ENCODE results near the gene ARID5B. TPM values are rescaled to one million over a fixed set of nuclear protein-coding genes. Genes with fewer than 3 reads are reported as not detected.

The ARID5B gene
- total and polyA plus RNA-seq, 2 donors (not counting 3 experiments of a cell fraction or from before 2014, with no cell fraction given) = 5.6 to 8.9 TPM

GRCh38 chr10:62049624-62050345, 148.3 kb downstream of the ARID5B start:
- H3K9ac ChIP-seq (replicated peaks; ENCODE audit: extremely low read depth, insufficient read depth, low read length) = peak overlapping the region; percentile 64
- H3K36me3 ChIP-seq (ENCODE audit: control insufficient read depth in 2 of 2, extremely low read depth in 1 of 2, insufficient read depth in 2 of 2, low read length in 2 of 2) = peaks cover 4 to 10% of the 10 kb centered on the region in 2 experiments
- peaks cover 51% of the 10 kb centered on the region for H3K4me1 ChIP-seq (ENCODE audit: control insufficient read depth, extremely low read depth, insufficient read depth, low read length)
- H2AFZ ChIP-seq (ENCODE audit: low read depth, low read length) = peak overlapping the region; percentile 53
- H4K20me1 ChIP-seq (replicated peaks; ENCODE audit: control insufficient read depth, extremely low read depth, insufficient read depth, low read length) = no peaks in the 10 kb centered on the region
- intact Hi-C loops (cut with micrococcal nuclease) = loop anchor here (1.0 to 5.0 kb wide), 5 partner anchors 33 to 333 kb away; no protein-coding TSS in a partner anchor
- BruUV-seq (replicated peaks) = TSS peak; percentile 64
- peak overlapping the region in 2 of 3 experiments; percentile 36 to 60 for H3K4me3 ChIP-seq (replicated peaks in 1 of 3; ENCODE audit: insufficient read depth in 1 of 3, low read depth in 1 of 3, low read length in 3 of 3)
- no peaks in the 10 kb centered on the region for H3K79me2 ChIP-seq (ENCODE audit: control insufficient read depth, insufficient read depth, low read length)
- FAIRE-seq (no peak), DNase-seq (ENCODE audit: low read depth, low spot score) (peak; percentile 64)
- no peaks in the 10 kb centered on the region for H3K9me1 ChIP-seq (replicated peaks; ENCODE audit: control insufficient read depth, extremely low read depth, insufficient read depth, low read length)
- peak overlapping the region; percentile 83 for H3K4me2 ChIP-seq (ENCODE audit: insufficient read depth, low read length)
- H3K9me3 ChIP-seq (replicated peaks; ENCODE audit: control insufficient read depth, insufficient read depth, low read length) = no peaks in the 10 kb centered on the region
- peak overlapping the region; percentile 63 for H3K27ac ChIP-seq (ENCODE audit: insufficient read depth, low read depth, low read length)
- dilution Hi-C loops (cut with MboI; ENCODE audit: extremely low pct_ligation_motif_present, low sequenced_read_pairs) = no loop called here
- no peak for TF ChIP-seq GATA2 (IDR thresholded peaks at IDR 0.05; ENCODE audit: insufficient read depth, insufficient read length, low read depth, low read length)
- no peak for TF ChIP-seq MAX (IDR thresholded peaks at IDR 0.05; ENCODE audit: insufficient read depth, insufficient read length)
- no peak for TF ChIP-seq CTCF (IDR thresholded peaks at IDR 0.05; ENCODE audit: extremely low read depth in 1 of 2, insufficient read depth in 1 of 2, low read depth in 1 of 2, low read length in 2 of 2)
- TF ChIP-seq MYC (IDR thresholded peaks at IDR 0.05; ENCODE audit: low read depth, low read length) = no peak
- no peak for TF ChIP-seq JUN (IDR thresholded peaks at IDR 0.05; ENCODE audit: borderline replicate concordance, insufficient read depth, insufficient read length, low read depth)
- no peak for TF ChIP-seq EZH2 (IDR thresholded peaks at IDR 0.05; ENCODE audit: borderline replicate concordance, low read depth, low read length, severe bottlenecking)
- TF ChIP-seq POLR2AphosphoS5 (IDR thresholded peaks at IDR 0.05; ENCODE audit: insufficient read depth, low read depth, low read length) = no peak
- TF ChIP-seq FOS (IDR thresholded peaks at IDR 0.05; ENCODE audit: borderline replicate concordance, insufficient read depth, low read length) = no peak
- no peak for TF ChIP-seq POLR2A (IDR thresholded peaks at IDR 0.05; ENCODE audit: low read depth, low read length)
- H3K27me3 ChIP-seq (ENCODE audit: control insufficient read depth in 2 of 2, insufficient read depth in 2 of 2, low read length in 2 of 2) = no peaks in the 10 kb centered on the region
- ChIA-PET CTCF (interaction anchor here (0.5 to 3.4 kb wide), 17 partner anchors 9 to 215 kb away, joined by 3 to 44 read pairs (median 5); no protein-coding TSS in a partner anchor), POLR2A (interaction anchor here (1.0 to 1.2 kb wide), 3 partner anchors 33 to 195 kb away, joined by 3 to 4 read pairs (median 3); no protein-coding TSS in a partner anchor)

Data from endothelial cell of umbilical vein (primary cell).